ENCODE measurements around the gene ALOX12B.
"Not testable (repeated sequence)": the region's sequence is repeated elsewhere in the genome, so short reads cannot be mapped to it uniquely, and the experiment has no call there.

The ALOX12B gene

DNA sequence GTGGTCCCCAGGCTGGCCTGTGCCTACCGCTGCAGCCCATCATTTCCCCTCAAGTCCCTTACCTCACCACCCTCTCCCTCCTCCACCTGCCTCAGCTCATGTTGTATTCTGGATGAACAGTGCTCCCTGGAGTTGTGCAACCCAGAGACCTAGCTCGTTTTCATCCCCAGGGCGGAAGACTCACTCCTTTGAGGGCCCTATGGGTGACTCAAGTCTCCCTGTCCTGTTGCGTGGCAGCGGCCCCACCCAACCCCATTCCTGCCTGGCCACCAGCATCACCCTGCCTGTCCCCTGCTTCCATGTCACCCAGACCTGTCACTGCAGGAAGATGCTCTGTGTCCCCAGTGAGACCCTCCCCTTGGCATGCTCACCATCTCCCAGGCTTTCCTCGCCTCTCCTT lies 3.3 kb downstream of the ALOX12B start:
- H3K9me3 Mint-ChIP-seq: no peaks in the 10 kb centered on the region
- H3K4me3 Mint-ChIP-seq: no peak overlapping the region
- intact Hi-C loops (cut with micrococcal nuclease): no loop called here
- H3K27ac Mint-ChIP-seq: no peak overlapping the region
- no peaks in the 10 kb centered on the region for H3K36me3 Mint-ChIP-seq (ENCODE audit: low read depth)
- H3K27me3 Mint-ChIP-seq: peaks cover 60% of the 10 kb centered on the region
- H3K4me1 Mint-ChIP-seq (ENCODE audit: low read depth): peaks cover 18% of the 10 kb centered on the region

DNA sequence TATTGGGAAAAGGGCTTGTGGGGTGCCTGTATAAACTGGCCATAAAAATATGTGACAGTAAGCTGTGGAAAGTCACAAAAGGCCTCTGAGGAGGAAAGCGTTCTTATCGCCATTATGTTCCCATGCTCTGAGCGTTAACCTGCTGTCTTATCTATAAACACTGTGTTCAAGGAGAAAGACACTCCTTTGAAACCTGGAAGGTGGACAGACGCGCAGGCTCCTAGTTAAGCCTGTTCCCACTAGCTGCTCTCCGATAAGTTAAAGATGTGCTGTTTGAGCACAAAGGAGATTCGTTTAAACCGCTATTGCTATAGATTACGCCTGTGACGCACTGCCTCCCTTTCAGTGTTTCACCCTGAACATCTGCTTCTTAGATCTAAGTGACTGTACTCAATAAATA lies 5.2 kb downstream of the ALOX12B start:
- H3K4me3 Mint-ChIP-seq: no peak overlapping the region
- intact Hi-C loops (cut with micrococcal nuclease): no loop called here
- H3K9me3 Mint-ChIP-seq: no peaks in the 10 kb centered on the region
- H3K4me1 Mint-ChIP-seq (ENCODE audit: low read depth): peaks cover 18% of the 10 kb centered on the region
- H3K36me3 Mint-ChIP-seq (ENCODE audit: low read depth): no peaks in the 10 kb centered on the region
- H3K27me3 Mint-ChIP-seq: peaks cover 64% of the 10 kb centered on the region
- H3K27ac Mint-ChIP-seq: no peak overlapping the region

DNA sequence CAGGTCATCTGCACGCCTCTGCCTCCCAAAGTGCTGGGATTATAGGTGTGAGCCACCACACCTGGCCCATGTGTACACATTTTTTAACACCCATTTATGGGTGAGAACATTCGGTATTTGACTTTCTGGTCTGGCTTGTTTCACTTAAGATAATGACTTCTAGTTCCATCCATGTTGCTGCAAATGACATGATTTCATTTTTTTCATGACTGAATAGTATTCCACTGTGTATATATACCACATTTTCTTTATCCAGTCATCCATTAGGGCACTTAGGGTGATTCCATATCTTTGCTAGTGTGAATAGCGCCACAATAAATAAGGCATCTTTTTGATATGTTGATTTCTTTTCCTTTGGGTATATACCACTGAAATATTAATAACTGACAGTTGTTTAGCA lies 5.6 kb downstream of the ALOX12B start:
- intact Hi-C loops (cut with micrococcal nuclease): no loop called here
- peaks cover 17% of the 10 kb centered on the region for H3K4me1 Mint-ChIP-seq (ENCODE audit: low read depth)
- H3K36me3 Mint-ChIP-seq (ENCODE audit: low read depth): no peaks in the 10 kb centered on the region
- H3K9me3 Mint-ChIP-seq: no peaks in the 10 kb centered on the region
- no peak overlapping the region for H3K4me3 Mint-ChIP-seq
- no peak overlapping the region for H3K27ac Mint-ChIP-seq
- H3K27me3 Mint-ChIP-seq: peaks cover 67% of the 10 kb centered on the region

DNA sequence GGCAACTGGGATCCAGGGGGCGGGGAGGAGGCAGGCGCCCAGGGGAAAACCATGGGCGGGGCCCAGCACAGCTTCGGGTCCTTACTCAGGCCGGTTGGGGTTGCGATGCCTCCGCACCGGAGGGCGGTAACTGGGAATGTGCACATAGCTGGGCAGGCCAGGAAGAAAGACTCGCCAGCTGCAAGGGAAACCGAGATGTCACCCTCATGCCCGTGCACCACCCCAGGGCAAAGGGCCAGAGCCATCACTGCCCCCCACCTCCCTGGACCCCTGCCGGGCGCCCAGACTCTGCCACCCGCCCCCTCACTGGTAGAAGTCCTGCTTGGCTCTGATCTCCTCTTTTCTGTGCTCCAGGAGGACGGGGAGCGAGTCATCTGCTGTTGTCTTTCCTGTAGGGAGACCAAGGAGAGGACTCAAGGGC lies 6.7 kb downstream of the ALOX12B start:
- Mint-ChIP-seq H3K27me3 (peaks cover 67% of the 10 kb centered on the region), H3K27ac (no peak overlapping the region), H3K4me3 (no peak overlapping the region), H3K4me1 (ENCODE audit: low read depth) (peaks cover 17% of the 10 kb centered on the region), H3K9me3 (no peaks in the 10 kb centered on the region), H3K36me3 (ENCODE audit: low read depth) (no peaks in the 10 kb centered on the region)
- intact Hi-C loops (cut with micrococcal nuclease): no loop called here

DNA sequence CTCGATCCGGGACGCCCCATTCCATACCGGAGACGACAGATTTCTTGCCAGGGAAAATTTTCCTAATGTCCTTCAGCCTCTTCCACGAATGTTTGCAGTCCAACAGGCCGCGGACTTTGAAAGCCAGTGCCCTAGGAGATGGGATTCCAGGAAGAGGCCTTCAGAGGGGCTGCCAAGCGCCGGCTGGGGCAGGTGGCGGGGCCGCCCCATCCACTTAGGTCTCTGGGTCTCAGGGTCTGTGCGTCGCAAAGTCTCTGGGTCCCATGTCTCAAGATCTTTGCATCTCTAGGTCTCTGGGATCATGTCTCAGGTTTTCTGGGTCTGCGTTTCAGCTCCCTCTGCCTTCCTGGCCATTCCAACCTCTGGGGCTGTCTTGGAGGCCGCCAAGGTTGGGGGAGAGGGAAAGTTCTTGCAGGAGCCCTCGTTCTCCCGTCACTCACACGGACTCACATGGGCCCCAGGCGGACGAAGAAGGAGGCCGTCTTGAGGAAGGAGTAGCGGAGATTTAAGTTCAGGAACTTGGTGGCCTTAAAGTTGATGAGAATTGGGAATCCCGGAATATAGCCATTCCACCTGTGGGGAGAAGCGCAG lies 7.2 kb downstream of the ALOX12B start:
- intact Hi-C loops (cut with micrococcal nuclease): no loop called here
- Mint-ChIP-seq H3K36me3 (ENCODE audit: low read depth) (no peaks in the 10 kb centered on the region), H3K4me1 (ENCODE audit: low read depth) (peaks cover 17% of the 10 kb centered on the region), H3K27ac (no peak overlapping the region), H3K4me3 (peak overlapping the region; percentile 72), H3K27me3 (peaks cover 69% of the 10 kb centered on the region), H3K9me3 (no peaks in the 10 kb centered on the region)

DNA sequence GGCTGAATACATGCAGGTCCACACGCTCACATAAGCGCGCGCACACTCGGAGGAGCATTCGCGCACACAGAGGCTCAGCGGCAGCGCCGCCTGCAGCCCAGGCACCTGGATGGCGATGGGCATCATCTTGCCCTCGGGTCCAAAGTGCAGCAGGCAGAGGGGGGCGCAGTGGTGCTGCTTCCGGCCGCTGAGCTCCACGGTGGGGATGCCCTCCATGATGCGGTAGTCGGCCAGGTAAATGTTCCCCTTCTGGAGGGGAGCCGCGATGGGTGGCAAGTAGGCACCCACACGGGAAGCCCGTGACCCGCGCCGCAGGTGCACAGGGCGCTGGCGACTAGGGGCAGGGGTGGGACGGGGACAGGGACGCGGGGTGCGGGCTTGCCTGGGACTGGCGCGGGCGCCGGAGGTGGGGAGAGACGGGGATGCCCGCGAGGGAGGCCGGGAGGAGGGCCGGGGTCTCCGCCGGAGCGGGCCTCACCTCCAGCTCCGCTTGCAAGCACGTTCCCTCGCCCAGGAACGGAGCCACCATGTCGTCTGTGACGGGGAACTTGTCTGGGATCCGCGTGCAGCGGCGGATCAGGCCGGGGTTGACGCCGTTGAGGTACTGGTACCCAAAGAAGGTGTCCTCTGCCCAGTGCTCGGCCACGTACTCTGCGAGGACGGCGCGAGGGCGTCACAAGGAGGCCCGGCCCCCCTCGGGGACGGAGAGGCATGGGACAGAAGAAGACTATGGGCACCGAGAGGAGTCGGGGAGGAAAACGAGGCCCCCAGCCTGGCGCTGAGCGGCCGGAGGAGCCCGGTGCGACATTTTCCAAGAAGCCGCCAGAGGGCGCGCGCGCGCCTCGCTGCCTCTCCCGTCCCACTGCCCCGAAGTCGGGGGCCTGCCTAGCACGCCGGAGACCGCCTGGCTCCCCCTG lies 8.0 kb downstream of the ALOX12B start:
- Mint-ChIP-seq H3K27me3 (peaks cover 75% of the 10 kb centered on the region), H3K27ac (no peak overlapping the region), H3K36me3 (ENCODE audit: low read depth) (no peaks in the 10 kb centered on the region), H3K4me1 (ENCODE audit: low read depth) (peaks cover 22% of the 10 kb centered on the region), H3K9me3 (no peaks in the 10 kb centered on the region), H3K4me3 (peak overlapping the region; percentile 72)
- intact Hi-C loops (cut with micrococcal nuclease): loop anchor here (1.0 to 5.0 kb wide), 2 partner anchors 19 to 38 kb away; partner anchors contain the start of gene ALOXE3

DNA sequence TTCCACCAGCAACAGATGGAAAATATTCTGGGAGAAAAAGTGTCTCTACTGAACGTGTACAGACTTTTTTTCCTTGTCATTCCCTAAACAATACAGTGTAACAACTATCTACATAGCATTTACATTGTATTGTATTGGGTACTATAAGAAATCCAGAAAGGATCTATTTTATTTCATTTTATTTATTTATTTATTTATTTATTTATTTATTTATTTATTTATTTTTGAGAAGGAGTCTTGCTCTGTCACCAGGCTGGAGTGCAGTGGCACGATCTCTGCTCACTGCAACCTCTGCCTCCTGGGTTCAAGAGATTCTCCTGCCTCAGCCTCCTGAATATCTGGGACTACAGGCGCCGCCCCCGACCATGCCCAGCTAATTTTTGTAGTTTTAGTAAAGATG lies 9.6 kb downstream of the ALOX12B start:
- not testable (repeated sequence) for H3K4me3 Mint-ChIP-seq; H3K36me3 Mint-ChIP-seq (ENCODE audit: low read depth); H3K27ac Mint-ChIP-seq; H3K9me3 Mint-ChIP-seq
- intact Hi-C loops (cut with micrococcal nuclease): loop anchor here (5.0 kb wide), 1 partner anchor 39 kb away; the partner anchor contains the start of gene ALOXE3
- Mint-ChIP-seq H3K27me3 (peaks cover 86% of the 10 kb centered on the region), H3K4me1 (ENCODE audit: low read depth) (peaks cover 38% of the 10 kb centered on the region)

DNA sequence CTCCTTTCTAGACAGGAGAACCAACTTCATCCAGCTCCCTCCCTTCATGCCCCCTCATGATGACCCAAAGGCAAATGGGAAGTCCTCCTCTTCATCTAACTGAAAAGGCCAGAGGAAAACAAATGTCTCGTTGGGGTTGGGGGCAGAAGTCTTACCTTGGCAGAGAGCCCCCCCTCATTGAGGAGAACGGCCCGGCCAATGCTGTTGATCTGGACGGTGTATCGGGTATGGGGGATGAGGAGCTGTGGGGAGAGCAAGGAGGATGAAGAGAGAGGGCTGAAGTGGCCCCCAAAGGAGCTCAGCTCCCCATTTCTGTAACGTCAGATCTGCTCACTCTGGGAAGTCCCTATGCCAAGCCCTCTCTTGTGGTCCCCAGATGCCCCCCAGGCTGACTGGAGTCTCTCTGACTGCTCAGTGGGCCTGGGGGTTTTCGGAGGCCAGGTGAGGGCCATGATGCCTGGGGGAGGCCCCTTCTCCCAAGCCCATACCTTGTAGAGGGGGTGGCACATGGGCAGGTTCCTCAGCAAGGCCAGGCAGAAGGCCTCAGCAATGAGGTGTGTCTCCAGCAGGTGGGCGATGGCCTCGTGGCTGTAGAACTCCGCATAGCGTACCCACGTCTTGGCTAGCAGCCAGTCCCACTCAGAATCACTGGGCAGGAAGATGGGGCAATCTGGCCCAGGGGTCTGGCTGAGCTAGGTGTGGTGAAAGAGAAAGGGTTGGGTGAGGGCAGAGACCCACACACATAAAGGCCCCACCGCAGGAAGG lies 10.8 kb downstream of the ALOX12B start:
- intact Hi-C loops (cut with micrococcal nuclease): loop anchor here (5.0 kb wide), 1 partner anchor 41 kb away; the partner anchor contains the start of gene ALOXE3
- H3K4me1 Mint-ChIP-seq (ENCODE audit: low read depth): peaks cover 49% of the 10 kb centered on the region
- no peaks in the 10 kb centered on the region for H3K9me3 Mint-ChIP-seq
- no peak overlapping the region for H3K27ac Mint-ChIP-seq
- no peak overlapping the region for H3K4me3 Mint-ChIP-seq
- H3K27me3 Mint-ChIP-seq: peaks cover 94% of the 10 kb centered on the region
- no peaks in the 10 kb centered on the region for H3K36me3 Mint-ChIP-seq (ENCODE audit: low read depth)

DNA sequence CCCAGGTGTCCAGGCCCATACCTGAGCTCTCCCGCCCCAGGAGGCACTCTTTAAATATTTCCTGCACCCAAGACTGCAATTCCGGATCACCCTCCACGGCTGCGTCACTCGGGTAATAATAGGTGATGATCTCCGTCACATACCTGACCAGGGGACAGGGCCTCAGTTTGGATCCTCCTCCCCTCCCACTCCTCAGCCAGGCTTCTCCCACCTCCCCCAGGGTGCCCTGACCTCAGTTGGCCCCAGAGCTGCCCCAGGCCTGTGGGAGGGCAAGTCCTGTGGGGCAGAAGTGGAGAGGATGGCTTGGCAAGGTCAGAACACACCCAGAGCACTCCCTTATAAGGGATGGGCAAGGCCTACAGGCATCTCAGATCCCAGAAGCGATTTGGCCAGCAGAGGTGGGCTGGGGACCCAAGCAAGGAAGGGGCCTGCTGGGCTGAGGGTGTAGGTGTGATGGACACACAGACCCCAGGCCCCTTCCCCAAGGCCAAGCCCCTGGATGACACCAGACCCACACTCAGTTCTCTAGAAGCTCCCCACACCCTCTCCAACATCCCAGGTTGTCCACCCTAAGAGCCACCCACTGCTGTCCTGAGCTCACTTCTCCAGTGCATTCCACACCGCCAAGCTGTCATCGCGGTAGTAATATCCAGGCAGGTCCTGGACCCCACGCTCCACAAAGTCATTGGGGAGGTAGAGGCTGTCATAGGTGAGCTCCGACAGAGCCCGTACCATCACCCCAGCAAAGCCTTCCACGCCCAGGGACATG lies 11.8 kb downstream of the ALOX12B start:
- no peak overlapping the region for H3K4me3 Mint-ChIP-seq
- no peak overlapping the region for H3K27ac Mint-ChIP-seq
- intact Hi-C loops (cut with micrococcal nuclease): loop anchor here (5.0 kb wide), 1 partner anchor 42 kb away; the partner anchor contains the start of gene ALOXE3

DNA sequence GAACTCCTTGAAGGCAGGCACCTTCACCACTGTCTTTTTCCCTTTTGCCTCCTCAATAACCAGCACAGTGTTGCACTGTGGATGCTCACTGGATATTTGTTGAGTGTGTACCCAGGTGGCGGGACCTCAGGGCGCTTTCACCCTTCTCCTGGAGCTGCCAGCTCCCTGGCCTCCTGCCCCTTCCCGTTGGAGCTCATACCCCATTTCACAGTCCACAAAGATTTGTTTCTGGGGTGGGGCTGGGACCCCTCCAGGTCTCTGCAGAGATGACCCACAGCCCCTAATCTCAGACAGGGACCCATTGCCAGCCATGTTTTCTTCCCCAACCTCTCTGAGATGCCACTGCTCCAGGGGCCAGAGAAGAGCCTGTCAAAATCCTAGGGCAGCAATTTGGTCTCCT lies 12.4 kb downstream of the ALOX12B start:
- Mint-ChIP-seq H3K27me3 (peaks cover 81% of the 10 kb centered on the region), H3K4me1 (ENCODE audit: low read depth) (peaks cover 52% of the 10 kb centered on the region), H3K9me3 (no peaks in the 10 kb centered on the region), H3K4me3 (no peak overlapping the region), H3K36me3 (ENCODE audit: low read depth) (no peaks in the 10 kb centered on the region), H3K27ac (no peak overlapping the region)
- intact Hi-C loops (cut with micrococcal nuclease): loop anchor here (5.0 kb wide), 1 partner anchor 42 kb away; the partner anchor contains the start of gene ALOXE3

More for the DNA sequence above, 11.8 kb downstream of the ALOX12B start:
- Mint-ChIP-seq H3K27me3 (peaks cover 87% of the 10 kb centered on the region), H3K9me3 (no peaks in the 10 kb centered on the region), H3K36me3 (ENCODE audit: low read depth) (no peaks in the 10 kb centered on the region), H3K4me1 (ENCODE audit: low read depth) (peaks cover 51% of the 10 kb centered on the region)

DNA sequence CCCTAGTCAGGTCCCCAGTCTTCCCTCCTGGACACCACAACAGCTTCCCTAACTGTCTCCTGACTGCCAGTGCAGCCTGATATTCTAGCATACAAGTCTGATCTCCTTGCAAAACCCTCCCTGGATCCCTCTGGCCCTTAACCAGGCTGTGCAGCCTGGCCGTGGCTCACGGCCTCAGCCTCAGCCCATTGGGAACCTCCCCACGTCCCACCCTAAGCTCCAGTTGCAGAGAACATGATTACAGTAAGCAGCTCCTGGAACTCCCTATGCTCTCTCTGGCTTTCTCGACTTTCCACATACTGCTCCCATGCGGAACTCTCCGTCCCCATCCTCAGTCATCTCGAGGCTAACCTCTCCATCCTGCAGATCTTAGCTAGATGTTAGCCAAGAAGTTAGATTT lies 13.0 kb downstream of the ALOX12B start:
- no peaks in the 10 kb centered on the region for H3K36me3 Mint-ChIP-seq (ENCODE audit: low read depth)
- H3K9me3 Mint-ChIP-seq: no peaks in the 10 kb centered on the region
- peaks cover 76% of the 10 kb centered on the region for H3K27me3 Mint-ChIP-seq
- intact Hi-C loops (cut with micrococcal nuclease): no loop called here
- H3K4me3 Mint-ChIP-seq: no peak overlapping the region
- H3K27ac Mint-ChIP-seq: no peak overlapping the region
- H3K4me1 Mint-ChIP-seq (ENCODE audit: low read depth): peaks cover 52% of the 10 kb centered on the region

DNA sequence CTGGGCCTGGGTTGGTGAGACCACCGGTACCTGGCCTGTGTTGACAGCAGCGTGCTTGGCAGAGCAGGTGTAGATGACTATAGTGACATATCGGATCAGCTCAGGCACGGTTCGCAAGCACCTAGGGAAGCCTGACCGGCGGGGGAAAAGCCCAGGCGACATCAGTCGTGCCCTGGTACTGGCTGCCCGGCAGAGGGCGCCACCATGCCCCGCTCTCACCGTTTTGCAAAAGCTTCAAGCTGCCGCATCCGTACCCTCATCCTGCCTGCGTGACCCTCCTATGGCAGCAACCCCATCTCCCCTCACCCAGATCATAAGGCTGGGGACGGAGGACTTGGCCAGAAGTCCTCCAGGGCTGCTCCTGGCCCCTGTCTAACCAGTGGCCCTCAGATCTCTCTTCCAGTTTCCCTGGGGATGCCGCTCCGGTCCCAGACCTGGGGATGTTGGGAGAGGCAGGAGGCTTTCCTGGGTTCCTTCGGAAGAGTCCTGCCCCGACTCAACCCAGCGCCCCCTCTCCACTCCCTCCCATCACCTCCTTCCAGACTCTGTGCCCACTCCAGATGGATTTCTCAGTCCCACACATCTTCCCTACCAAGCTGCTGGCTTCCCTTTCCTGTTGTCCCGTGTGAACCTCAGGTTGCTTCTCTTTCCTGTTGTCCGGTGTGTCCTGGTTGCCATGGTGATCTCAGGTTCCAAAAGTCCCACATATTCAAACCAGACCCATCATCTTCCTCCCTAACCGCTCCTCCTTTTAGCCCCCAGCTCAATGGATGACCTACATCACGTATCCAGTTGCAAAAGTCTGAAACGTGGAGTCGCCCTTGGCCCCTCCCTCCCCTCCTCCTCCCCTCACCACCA lies 13.7 kb downstream of the ALOX12B start:
- peak overlapping the region; percentile 36 for H3K4me3 Mint-ChIP-seq
- peaks cover 53% of the 10 kb centered on the region for H3K4me1 Mint-ChIP-seq (ENCODE audit: low read depth)
- intact Hi-C loops (cut with micrococcal nuclease): no loop called here
- peak overlapping the region; percentile 6 for H3K27ac Mint-ChIP-seq
- H3K27me3 Mint-ChIP-seq: peaks cover 69% of the 10 kb centered on the region
- no peaks in the 10 kb centered on the region for H3K9me3 Mint-ChIP-seq
- no peaks in the 10 kb centered on the region for H3K36me3 Mint-ChIP-seq (ENCODE audit: low read depth)

Measured in dendritic cell treated with granulocyte-macrophage colony-stimulating factor and Interleukin-4, amounts not matched to agents 40 ng/mL and 50 ng/mL, for 4 days (primary cell).